ENCODE data around the gene MYZAP. TPM values are rescaled to one million over a fixed set of nuclear protein-coding genes. Genes with fewer than 3 reads are reported as not detected.

The MYZAP gene
- total and polyA plus RNA-seq, 2 of the 4 experiments (the other 2 are of a cell fraction), result not detected

DNA sequence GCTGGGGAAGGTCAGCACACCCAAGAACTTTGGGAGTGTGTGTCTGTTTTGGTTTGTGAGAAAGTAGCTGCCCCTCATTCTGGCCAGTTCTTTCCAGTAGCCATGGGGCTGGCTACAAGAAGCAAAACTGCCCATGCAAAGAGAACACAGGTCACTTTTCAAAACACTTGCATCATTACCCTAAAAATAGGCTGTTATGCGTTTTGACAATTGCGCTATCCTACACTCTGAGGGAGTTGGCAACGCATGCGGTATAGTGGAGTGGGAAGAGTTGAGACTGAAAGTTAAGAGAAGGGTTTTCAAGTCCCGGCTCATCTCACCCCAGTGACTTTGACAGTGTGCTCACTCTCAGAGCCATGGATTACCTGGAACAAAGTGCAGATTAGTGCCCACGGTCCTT, 41.8 kb upstream of the MYZAP start:
- no peak overlapping the region for H4K91ac ChIP-seq (ENCODE audit: insufficient read depth, low read depth, low read length)
- TF ChIP-seq CEBPB (IDR thresholded peaks at IDR 0.05; ENCODE audit: low read depth, low read length) (no peak), CHD1 (IDR thresholded peaks at IDR 0.05; ENCODE audit: low read depth, low read length) (no peak), RFX5 (IDR thresholded peaks at IDR 0.05; ENCODE audit: low read depth, low read length) (no peak), RAD21 (IDR thresholded peaks at IDR 0.05; ENCODE audit: low read length) (no peak), FOS (IDR thresholded peaks at IDR 0.05; ENCODE audit: low read depth, low read length) (no peak), RCOR1 (IDR thresholded peaks at IDR 0.05; ENCODE audit: insufficient replicate concordance, low read length) (no peak), NFE2L2 (IDR thresholded peaks at IDR 0.05; ENCODE audit: low read depth, low read length) (no peak), MAZ (IDR thresholded peaks at IDR 0.05; ENCODE audit: borderline replicate concordance, low read depth, low read length) (no peak), POLR2A (IDR thresholded peaks at IDR 0.05; ENCODE audit: low read depth, low read length) (no peak), BHLHE40 (IDR thresholded peaks at IDR 0.05; ENCODE audit: low read depth, low read length) (no peak), MXI1 (IDR thresholded peaks at IDR 0.05; ENCODE audit: borderline replicate concordance, low read depth, low read length) (no peak)
- TF ChIP-seq, protein P1, sequence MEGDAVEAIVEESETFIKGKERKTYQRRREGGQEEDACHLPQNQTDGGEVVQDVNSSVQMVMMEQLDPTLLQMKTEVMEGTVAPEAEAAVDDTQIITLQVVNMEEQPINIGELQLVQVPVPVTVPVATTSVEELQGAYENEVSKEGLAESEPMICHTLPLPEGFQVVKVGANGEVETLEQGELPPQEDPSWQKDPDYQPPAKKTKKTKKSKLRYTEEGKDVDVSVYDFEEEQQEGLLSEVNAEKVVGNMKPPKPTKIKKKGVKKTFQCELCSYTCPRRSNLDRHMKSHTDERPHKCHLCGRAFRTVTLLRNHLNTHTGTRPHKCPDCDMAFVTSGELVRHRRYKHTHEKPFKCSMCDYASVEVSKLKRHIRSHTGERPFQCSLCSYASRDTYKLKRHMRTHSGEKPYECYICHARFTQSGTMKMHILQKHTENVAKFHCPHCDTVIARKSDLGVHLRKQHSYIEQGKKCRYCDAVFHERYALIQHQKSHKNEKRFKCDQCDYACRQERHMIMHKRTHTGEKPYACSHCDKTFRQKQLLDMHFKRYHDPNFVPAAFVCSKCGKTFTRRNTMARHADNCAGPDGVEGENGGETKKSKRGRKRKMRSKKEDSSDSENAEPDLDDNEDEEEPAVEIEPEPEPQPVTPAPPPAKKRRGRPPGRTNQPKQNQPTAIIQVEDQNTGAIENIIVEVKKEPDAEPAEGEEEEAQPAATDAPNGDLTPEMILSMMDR (conservative IDR thresholded peaks at IDR 0.05; ENCODE audit: low read depth, low read length), result no peak
- TF ChIP-seq, protein P2, sequence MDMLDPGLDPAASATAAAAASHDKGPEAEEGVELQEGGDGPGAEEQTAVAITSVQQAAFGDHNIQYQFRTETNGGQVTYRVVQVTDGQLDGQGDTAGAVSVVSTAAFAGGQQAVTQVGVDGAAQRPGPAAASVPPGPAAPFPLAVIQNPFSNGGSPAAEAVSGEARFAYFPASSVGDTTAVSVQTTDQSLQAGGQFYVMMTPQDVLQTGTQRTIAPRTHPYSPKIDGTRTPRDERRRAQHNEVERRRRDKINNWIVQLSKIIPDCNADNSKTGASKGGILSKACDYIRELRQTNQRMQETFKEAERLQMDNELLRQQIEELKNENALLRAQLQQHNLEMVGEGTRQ (IDR thresholded peaks at IDR 0.05; ENCODE audit: low read depth, low read length), result no peak
- TF ChIP-seq, protein P3, sequence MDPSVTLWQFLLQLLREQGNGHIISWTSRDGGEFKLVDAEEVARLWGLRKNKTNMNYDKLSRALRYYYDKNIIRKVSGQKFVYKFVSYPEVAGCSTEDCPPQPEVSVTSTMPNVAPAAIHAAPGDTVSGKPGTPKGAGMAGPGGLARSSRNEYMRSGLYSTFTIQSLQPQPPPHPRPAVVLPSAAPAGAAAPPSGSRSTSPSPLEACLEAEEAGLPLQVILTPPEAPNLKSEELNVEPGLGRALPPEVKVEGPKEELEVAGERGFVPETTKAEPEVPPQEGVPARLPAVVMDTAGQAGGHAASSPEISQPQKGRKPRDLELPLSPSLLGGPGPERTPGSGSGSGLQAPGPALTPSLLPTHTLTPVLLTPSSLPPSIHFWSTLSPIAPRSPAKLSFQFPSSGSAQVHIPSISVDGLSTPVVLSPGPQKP (IDR thresholded peaks at IDR 0.05; ENCODE audit: borderline replicate concordance, low read depth, low read length), result no peak
- peaks cover 8% of the 10 kb centered on the region for H3K4me1 ChIP-seq (ENCODE audit: control insufficient read depth, insufficient read depth, low read length)
- no peaks in the 10 kb centered on the region for H3K9me3 ChIP-seq (ENCODE audit: control insufficient read depth, insufficient read depth, low read length)
- in situ Hi-C loops (cut with MboI; ENCODE audit: low sequenced_read_pairs), result loop anchor here (25.0 kb wide), 2 partner anchors 638 to 738 kb away; partner anchors contain the start of gene TCF12
- H2BK15ac ChIP-seq (ENCODE audit: low read depth, low read length), result no peak overlapping the region
- no CpG with 5 or more reads among the region's 6 CpGs for WGBS, 2 experiments (ENCODE audit: extremely low coverage in 2 of 2, insufficient read length in 1 of 2)
- dilution Hi-C loops (cut with HindIII; ENCODE audit: low sequenced_read_pairs, unreplicated experiment), result loop anchor here (25.0 kb wide), 1 partner anchor 213 kb away; no protein-coding TSS in a partner anchor
- no peak overlapping the region for H4K5ac ChIP-seq (ENCODE audit: low read depth, low read length)
- no peak overlapping the region for H3K56ac ChIP-seq (ENCODE audit: extremely low read depth, insufficient read depth, low read length)
- intact Hi-C loops (cut with micrococcal nuclease), result no loop called here
- CTCF ChIA-PET, result interaction anchor here (0.8 to 1.0 kb wide), 2 partner anchors 8 to 209 kb away, joined by 4 read pairs; no protein-coding TSS in a partner anchor
- H3K4ac ChIP-seq (ENCODE audit: low read depth, low read length), result peak overlapping the region; percentile 33; the same call in 1 of the 2 replicates
- no TSS peak for BruUV-seq (replicated peaks)
- POLR2A ChIA-PET (ENCODE audit: unreplicated experiment), result no interaction called here
- no peak overlapping the region; the same call in 1 of the 2 replicates for H2AK5ac ChIP-seq (ENCODE audit: low read depth, low read length)
- no peak overlapping the region for H3K4me3 ChIP-seq (ENCODE audit: insufficient read depth, low read depth, low read length)
- peaks cover 12% of the 10 kb centered on the region for H3K27me3 ChIP-seq (ENCODE audit: control insufficient read depth, insufficient read depth, low read length)
- H3K9ac ChIP-seq (ENCODE audit: low read depth, low read length), result no peak overlapping the region
- no peaks in the 10 kb centered on the region for H3K79me1 ChIP-seq (ENCODE audit: low read depth in 1 of 2, low read length in 2 of 2)
- H3K14ac ChIP-seq (replicated peaks; ENCODE audit: low read depth, low read length), result no peak overlapping the region
- no peak overlapping the region for H3K18ac ChIP-seq (ENCODE audit: low read depth, low read length)
- H2BK20ac ChIP-seq (ENCODE audit: low read depth, low read length), result no peak overlapping the region
- no peak overlapping the region for H3K4me2 ChIP-seq (ENCODE audit: low read depth, low read length)
- H4K8ac ChIP-seq (ENCODE audit: low read depth in 2 of 2, low read length in 2 of 2), result no peak overlapping the region
- no peak for ATAC-seq (ENCODE audit: low read depth)
- H3K36me3 ChIP-seq (ENCODE audit: control insufficient read depth, insufficient read depth, low read length), result no peaks in the 10 kb centered on the region
- H2BK5ac ChIP-seq (ENCODE audit: low read depth, low read length, poor library complexity, severe bottlenecking), result no peak overlapping the region
- DNase-seq, result no peak
- H3K9me1 ChIP-seq (ENCODE audit: insufficient read depth, low read length), result peaks cover 15% of the 10 kb centered on the region
- H4K20me1 ChIP-seq (ENCODE audit: insufficient read depth, low read length), result no peaks in the 10 kb centered on the region
- no peak overlapping the region for H3K27ac ChIP-seq (ENCODE audit: insufficient read depth, low read length)
- no peak overlapping the region for H2AFZ ChIP-seq (replicated peaks; ENCODE audit: low read length, poor library complexity)
- H2BK120ac ChIP-seq (ENCODE audit: low read depth, low read length), result no peak overlapping the region; the same call in 1 of the 2 replicates
- H3K23ac ChIP-seq (ENCODE audit: low read depth, low read length), result no peak overlapping the region
- no peak overlapping the region for H2AK9ac ChIP-seq (replicated peaks; ENCODE audit: low read depth, low read length, poor library complexity)
